Muscle of arm (tissue), 12 donors: ENCODE results near the gene PPIA. TPM values are rescaled to one million over a fixed set of nuclear protein-coding genes. Genes with fewer than 3 reads are reported as not detected.
"Not testable (repeated sequence)": the region's sequence is repeated elsewhere in the genome, so short reads cannot be mapped to it uniquely, and the experiment has no call there.

ENCODE experiments used
- DNase-seq: peaks from one replicate; pipeline ENCODE4 v3.0.0-alpha.2; 2013
- polyA plus RNA-seq, 12 donors: library from polyadenylated mRNA; unstranded; fragments of 120-200 nt; gene quantifications; one replicate each; pipeline ENCODE4 v1.2.1, GENCODE V29; 2013; ENCODE audit not compliant: insufficient read length in 12 of 12

The PPIA gene
- polyA plus RNA-seq, 12 donors, result 595 to 1,013 (median 803) TPM; not detected in 1

- no peak for DNase-seq
Observed at GRCh38 chr7:44775383-44776107, 20.9 kb upstream of the PPIA start.

GRCh38 chr7:44776211-44776610 lies 20.3 kb upstream of the PPIA start:
- DNase-seq, result no peak

- DNase-seq, result no peak
Observed at GRCh38 chr7:44782460-44782859, 14.0 kb upstream of the PPIA start.

GRCh38 chr7:44783407-44783806 lies 13.1 kb upstream of the PPIA start:
- no peak for DNase-seq

- DNase-seq, result no peak
Observed at GRCh38 chr7:44784364-44784763, 12.1 kb upstream of the PPIA start.

GRCh38 chr7:44785218-44785617 lies 11.3 kb upstream of the PPIA start:
- DNase-seq, result not testable (repeated sequence)

- DNase-seq, result no peak
Observed at GRCh38 chr7:44787041-44787440, 9.4 kb upstream of the PPIA start.

GRCh38 chr7:44787762-44788161 lies 8.7 kb upstream of the PPIA start:
- no peak for DNase-seq

- no peak for DNase-seq
Observed at GRCh38 chr7:44789990-44790389, 6.5 kb upstream of the PPIA start.

- DNase-seq, result no peak
Observed at GRCh38 chr7:44791278-44792219, 4.9 kb upstream of the PPIA start.

GRCh38 chr7:44793919-44794318 lies 2.6 kb upstream of the PPIA start:
- no peak for DNase-seq

- DNase-seq, result no peak
Observed at GRCh38 chr7:44794331-44794730, 2.1 kb upstream of the PPIA start.

GRCh38 chr7:44796034-44796503 lies 412 bp upstream of the PPIA start:
- no peak for DNase-seq

- peak; percentile 90 for DNase-seq
Observed at GRCh38 chr7:44797329-44798258, 1.1 kb downstream of the PPIA start.

GRCh38 chr7:44798649-44799305 lies 2.3 kb downstream of the PPIA start:
- DNase-seq, result no peak

- DNase-seq, result no peak
Observed at GRCh38 chr7:44799939-44800338, 3.5 kb downstream of the PPIA start.

- DNase-seq, result no peak
Observed at GRCh38 chr7:44801890-44802289, 5.4 kb downstream of the PPIA start.

- no peak for DNase-seq
Observed at GRCh38 chr7:44802418-44803025, 6.0 kb downstream of the PPIA start.

- not testable (repeated sequence) for DNase-seq
Observed at GRCh38 chr7:44803828-44804519, 7.5 kb downstream of the PPIA start.

- DNase-seq, result no peak
Observed at GRCh38 chr7:44805950-44806349, 9.5 kb downstream of the PPIA start.
